HG03097 (cell line): ENCODE results near the gene RHBDD1.

ENCODE experiments used
- ATAC-seq: cut with Tn5 transposase; IDR thresholded peaks from one replicate; pipeline ENCODE4 v1.9.1; 2021; ENCODE audit not compliant: unreplicated experiment, low FRiP score

The RHBDD1 gene

DNA sequence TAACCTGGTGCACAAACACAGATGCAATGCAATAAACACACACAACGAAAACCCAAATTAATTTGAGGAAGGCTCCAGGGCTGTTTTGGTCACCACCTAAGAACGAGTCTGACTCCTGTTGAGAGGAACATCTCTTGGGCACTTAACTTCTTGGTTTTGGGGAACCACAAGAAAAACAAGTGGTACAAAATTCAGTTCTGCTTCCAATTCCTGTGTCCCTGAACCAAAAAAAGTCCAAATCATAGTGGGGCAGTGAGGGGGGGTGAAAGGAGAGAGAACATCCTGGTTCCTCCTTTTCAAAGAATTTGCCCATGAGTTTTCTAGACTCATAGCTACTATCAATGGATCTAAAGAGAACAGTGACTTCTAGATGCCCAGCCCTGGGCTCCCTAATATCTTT, 184.6 kb downstream of the RHBDD1 start:
- ATAC-seq = no peak

DNA sequence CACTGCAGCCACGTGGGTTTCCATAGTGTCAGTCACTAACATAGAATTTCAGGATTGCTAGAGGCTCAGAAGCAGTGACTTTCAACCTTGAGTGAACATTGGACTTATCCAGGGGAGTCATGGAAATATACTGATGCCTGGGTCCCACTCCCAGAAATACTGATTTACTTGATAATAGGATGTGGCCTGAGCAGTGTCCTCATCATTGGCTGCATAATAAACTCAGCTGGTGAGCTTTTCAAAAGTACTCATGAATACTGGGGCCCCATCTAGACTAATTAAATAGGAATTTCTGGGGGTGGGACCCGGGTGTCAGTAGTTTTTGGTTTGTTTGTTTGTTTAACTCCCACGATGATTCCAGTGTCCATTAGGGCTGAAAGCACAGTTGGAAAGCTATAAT, 186.8 kb downstream of the RHBDD1 start:
- ATAC-seq = no peak

DNA sequence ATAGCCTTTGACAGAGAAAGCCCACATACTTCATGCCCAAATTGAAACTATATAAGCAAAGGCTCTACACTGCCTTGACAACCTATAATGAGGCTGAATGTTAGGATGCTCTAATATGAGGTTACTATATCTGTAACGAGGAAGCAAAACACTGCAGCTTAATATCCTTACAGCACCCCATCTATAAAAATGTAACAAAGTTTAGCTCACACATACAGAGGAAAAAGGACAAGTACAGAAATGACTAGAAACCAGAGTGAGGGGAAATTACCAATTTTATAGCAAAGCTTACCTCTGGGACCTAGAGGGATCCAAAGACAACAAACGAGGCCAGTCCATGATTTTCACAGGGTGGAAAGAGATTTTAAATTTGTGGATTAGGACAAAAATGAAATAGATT, 189.7 kb downstream of the RHBDD1 start:
- no peak for ATAC-seq

- ATAC-seq = no peak
These were observed 193.7 kb downstream of the RHBDD1 start for GRCh38 chr2:227029426-227030105.

DNA sequence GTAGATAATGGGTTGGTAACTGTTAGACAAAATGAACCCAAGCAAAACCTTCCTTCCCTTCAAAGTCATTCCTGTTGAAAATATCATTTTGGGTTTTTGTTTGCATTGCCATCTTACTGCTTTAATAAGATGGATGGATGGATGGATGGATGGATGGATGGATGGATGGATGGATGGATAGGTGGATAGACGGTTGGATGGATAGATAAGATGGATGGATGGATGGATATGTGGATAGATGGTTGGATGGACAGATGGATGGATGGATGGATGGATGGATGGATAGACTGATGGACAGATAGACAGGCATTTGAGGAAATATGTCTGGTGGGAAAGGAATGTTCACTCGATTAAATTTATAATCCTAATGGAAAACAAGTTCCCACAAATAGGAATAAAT, 194.9 kb downstream of the RHBDD1 start:
- no peak for ATAC-seq

DNA sequence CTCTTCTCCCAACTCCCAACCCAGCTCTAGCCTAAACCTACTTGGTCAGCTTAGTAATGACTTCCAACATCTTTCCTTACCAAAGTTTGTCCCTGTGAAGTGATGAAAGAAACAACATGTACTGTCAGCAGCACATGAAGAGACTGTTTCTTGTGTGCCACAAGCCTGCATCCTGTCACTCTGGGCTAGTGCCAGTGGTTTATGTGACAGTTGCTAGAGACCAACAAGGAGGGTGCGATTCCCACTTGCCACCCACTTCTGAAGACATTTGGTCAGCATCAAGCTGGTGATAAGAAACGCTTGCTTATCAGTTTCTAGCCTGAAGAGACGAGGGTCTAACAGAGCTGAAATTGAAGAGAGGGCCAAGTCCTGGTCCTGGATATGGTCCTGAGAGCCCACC, 195.5 kb downstream of the RHBDD1 start:
- ATAC-seq = no peak

DNA sequence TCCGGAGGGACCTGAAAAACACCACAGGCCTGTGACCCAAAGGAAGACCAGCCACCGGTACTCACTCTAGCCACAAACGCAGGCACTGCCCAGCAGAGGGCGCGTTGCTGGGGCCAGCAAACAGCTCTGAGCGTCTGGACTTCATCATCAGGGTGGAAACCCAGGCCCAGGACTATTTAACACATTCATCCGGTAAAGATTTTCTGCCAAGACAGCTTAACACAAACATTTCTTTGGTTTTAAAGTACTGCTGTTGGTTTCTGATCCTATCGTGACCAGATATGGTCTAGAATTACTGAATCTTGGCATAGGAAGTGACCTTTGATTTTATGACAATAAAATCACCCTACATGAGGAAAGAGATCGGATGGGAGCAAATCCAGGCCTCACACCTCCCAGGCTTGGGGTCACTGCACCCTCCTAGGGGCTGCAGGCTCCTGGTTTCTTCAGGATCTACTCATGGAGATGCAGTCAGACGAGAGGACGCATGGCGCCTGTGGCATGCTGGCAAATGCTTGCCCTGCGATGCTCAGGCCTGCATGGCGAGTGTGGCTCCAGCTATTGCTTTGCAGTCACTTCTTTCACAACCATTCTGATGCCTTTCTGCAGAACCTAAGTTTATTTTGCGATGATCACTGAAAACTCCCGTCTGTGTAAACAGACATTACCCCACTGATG, 197.8 kb downstream of the RHBDD1 start:
- peak; percentile 50 for ATAC-seq

DNA sequence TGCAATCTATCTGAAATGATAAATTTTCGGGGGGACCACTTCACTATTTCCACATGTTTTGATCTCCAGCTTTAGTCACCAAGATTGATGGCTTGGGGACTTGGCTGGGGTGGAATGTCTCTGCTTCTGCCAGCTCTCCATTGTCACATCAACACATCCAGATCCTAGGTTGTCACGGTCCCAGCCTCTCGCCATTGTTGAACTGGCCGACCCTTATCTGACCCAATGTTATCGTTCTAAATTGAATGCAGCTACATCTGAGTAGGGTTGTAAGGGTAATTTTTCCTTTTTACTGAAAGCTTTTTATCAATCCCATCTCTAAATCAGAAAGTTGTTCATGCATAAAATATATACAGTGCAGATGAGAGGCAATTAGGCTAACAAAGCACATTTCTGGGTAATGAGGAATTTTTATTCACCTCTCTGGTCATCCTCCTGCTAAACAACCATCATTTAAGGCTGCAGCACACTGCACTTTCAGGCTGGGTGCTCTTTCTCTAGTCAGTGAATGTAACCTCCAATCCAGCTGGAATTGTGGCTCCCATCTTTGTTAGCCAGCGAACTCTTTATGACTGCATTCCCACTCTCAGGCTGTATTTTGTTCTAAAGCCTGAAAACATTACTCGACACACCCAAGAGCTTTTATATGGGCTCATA, 200.0 kb downstream of the RHBDD1 start:
- ATAC-seq = no peak

DNA sequence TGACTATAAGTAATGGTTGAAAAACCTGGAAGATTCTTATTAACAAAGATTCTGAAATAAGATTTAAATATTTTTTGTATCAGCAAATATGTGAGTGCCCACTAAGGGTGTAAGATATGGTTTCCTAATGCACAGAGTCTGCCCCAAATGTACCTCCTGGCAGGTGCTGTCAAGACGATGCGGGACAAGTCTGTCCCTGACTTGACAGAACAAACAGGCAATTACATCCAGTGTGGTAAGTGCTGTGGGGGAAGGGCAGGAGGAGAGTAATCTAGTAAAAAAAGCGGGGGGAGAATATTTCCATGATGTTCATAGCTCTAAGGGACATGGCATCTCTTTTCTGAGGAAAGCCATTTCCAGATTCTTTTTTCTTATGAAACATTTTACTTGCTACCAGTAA, 200.7 kb downstream of the RHBDD1 start:
- no peak for ATAC-seq

DNA sequence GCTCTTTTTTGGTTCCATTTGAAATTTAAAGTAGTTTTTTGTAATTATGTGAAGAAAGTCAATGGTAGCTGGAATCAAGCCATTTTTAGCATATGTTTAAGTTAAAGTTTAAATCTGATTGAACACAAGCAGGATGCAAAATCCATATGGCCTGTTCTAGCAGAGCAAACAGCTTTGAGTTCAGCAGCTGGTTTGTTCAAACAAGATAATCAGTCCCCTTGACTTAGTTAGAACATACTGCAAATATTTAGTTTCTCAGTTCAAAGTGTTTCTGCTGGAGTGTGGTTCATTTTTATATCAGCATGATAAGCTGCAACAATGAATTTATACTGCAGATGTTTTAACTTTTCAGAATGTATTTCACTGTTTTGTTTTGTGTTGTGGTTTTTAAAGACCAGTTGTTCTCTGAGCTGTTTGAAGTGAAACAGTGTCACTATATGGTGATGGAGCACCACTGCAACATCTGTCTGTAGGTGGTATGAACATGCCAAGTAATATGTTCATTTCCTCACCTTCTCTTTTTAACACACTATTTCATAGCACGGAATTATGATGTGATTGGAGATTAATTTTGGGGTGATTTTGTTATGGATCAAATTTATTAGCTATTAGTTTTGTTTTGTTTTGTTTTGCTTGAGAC, 202.8 kb downstream of the RHBDD1 start:
- no peak for ATAC-seq

DNA sequence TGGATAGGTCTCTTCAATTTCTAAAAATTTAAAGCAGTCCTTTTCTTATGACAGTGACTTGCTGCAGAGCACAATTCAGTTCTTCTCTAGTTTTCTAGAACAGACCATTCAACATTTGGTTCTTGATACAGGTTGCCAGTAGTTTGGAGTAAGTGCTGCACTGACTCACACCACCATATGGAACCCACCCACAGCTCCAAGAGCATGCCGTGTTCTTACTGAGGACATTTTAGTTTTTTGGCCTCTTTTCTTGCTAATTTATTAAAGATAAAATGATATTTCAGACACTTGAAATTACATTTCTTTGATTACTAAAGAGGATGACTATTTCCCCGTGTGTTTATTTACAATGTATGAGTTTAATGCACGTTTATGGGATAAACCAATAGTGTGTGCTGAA, 208.1 kb downstream of the RHBDD1 start:
- no peak for ATAC-seq
